Activated T-helper 1 cell treated with anti-CD3 and anti-CD28 coated beads, Interleukin-12 subunit alpha, Interleukin-12 subunit beta, Interleukin-2, Interleukin-4 antibody, amounts not matched to agents 30 ng/mL and 10 ng/mL and 1 ng/mL, durations not matched to agents 14 hours and 24 hours and 36 hours (primary cell): ENCODE results near the gene SLIT3. TPM values are rescaled to one million over a fixed set of nuclear protein-coding genes. Genes with fewer than 3 reads are reported as not detected.

Experiments used
- DNase-seq: peaks from one replicate; pipeline ENCODE4 v3.0.0; 2021; ENCODE audit warnings: low spot score
- H3K27ac Mint-ChIP-seq: one replicate; pipeline ENCODE4 v1.8.0; 2021; ENCODE audit warnings: mild to moderate bottlenecking, mixed read lengths
- H3K27me3 Mint-ChIP-seq: one replicate; pipeline ENCODE4 v1.8.0; 2022; ENCODE audit warnings: mild to moderate bottlenecking, moderate library complexity, mixed read lengths; ENCODE audit not compliant: insufficient read depth
- H3K36me3 Mint-ChIP-seq: one replicate; pipeline ENCODE4 v1.8.0; 2021; ENCODE audit warnings: low read depth, mixed read lengths
- H3K4me1 Mint-ChIP-seq: one replicate; pipeline ENCODE4 v1.8.0; 2021; ENCODE audit warnings: low read depth, mixed read lengths
- H3K4me3 Mint-ChIP-seq: one replicate; pipeline ENCODE4 v1.8.0; 2021; ENCODE audit warnings: mild to moderate bottlenecking, moderate library complexity, mixed read lengths
- H3K9me3 Mint-ChIP-seq: one replicate; pipeline ENCODE4 v1.8.0; 2021; ENCODE audit warnings: mixed read lengths
- intact Hi-C: fragments of 100-400 bp; cut with micrococcal nuclease; formaldehyde crosslinking; loops from one replicate; pipeline ENCODE4 v1.15.1; 2024
- total RNA-seq: library from RNA; stranded (reverse); gene quantifications from 2 replicates; pipeline ENCODE4 v1.2.3, GENCODE V29; 2022

Gene SLIT3
- total RNA-seq, 1 donor from 2014 or later = 0.03 TPM

DNA sequence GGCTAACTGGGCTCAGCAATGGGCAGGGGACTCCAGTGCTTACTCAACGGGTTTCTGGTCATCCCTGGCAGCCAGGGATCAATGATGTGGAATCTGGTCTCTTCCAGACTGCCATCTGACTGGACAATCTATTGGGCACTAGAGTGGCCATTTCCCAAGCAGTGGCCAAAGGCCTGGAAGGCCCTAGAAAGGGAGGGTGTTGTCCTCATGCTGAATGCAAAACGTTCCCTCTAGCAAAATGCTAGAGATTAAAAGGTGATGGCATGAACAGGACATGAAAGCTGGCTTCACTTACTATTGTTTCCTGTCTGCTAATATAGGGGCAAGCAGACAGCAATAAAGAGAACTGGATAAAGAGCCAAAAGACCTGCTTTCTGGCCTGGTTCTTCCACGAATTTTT, 467.6 kb downstream of the SLIT3 start:
- H3K9me3 Mint-ChIP-seq = no peaks in the 10 kb centered on the region
- DNase-seq = no peak
- H3K27ac Mint-ChIP-seq = no peak overlapping the region
- no peak overlapping the region for H3K4me3 Mint-ChIP-seq
- peaks cover 10% of the 10 kb centered on the region for H3K27me3 Mint-ChIP-seq
- H3K36me3 Mint-ChIP-seq = no peaks in the 10 kb centered on the region
- peaks cover 15% of the 10 kb centered on the region for H3K4me1 Mint-ChIP-seq
- intact Hi-C loops = no loop called here

DNA sequence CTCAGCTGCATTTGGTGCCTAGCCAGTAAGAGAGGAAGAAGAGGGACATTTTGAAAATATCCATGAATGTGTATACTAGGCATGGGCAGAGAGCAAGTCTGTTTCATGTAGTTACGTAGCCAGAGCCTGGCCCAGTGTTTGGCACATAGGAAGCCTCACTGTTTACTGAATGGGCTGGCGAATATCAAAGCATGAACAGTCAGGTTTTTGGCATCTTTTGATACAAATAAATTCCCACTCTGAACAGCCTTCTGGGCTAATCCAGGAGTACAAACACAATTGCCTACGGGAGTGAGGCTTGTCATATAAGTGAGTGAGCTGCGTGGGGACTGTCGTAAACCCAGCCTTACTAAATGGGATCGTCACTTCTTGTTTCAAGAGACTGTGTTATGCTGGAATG, 468.6 kb downstream of the SLIT3 start:
- H3K27ac Mint-ChIP-seq = no peak overlapping the region
- peaks cover 10% of the 10 kb centered on the region for H3K27me3 Mint-ChIP-seq
- H3K4me1 Mint-ChIP-seq = peaks cover 15% of the 10 kb centered on the region
- H3K4me3 Mint-ChIP-seq = no peak overlapping the region
- H3K36me3 Mint-ChIP-seq = no peaks in the 10 kb centered on the region
- no peaks in the 10 kb centered on the region for H3K9me3 Mint-ChIP-seq
- no peak for DNase-seq
- intact Hi-C loops = no loop called here

DNA sequence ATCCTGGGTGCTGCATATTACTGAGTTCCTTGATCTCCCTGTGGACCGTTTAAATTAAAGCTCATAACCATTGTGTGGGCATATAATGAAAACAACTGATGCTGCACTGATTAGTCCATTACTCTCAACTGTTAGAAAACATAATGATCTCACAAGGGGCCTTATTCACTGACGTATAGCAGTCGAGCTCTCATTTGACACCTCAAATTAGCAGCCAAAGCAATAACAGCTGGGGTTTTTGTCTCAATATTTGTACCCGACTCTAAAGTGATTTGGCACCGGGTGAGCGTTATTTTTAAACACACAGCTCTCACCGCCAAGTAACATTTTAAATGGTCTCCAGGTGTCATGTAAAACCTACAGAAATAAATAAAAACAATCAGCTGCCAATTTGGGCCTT, 469.6 kb downstream of the SLIT3 start:
- Mint-ChIP-seq H3K9me3 (no peaks in the 10 kb centered on the region), H3K4me1 (peaks cover 6% of the 10 kb centered on the region), H3K27me3 (peaks cover 11% of the 10 kb centered on the region), H3K36me3 (no peaks in the 10 kb centered on the region), H3K27ac (no peak overlapping the region), H3K4me3 (no peak overlapping the region)
- DNase-seq = no peak
- intact Hi-C loops = no loop called here

DNA sequence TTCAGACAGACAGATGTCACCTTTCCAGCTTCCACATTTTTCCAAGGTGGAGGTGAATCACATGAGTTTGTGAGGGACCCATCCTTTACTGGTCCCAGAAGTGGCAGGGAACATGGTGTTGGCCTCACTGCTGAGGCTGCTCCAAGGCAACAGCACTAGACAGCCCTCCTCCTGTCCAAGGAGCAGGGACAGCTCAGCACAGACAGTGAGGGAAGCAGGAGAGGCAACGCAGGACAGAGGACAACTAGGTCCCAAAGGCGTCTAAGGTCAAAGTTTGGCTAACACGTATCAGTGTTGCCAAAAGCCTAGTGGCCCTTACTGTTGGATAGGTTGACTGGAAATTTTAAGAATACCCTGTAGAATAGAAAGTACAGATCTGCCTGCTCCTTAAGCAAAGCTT, 470.1 kb downstream of the SLIT3 start:
- Mint-ChIP-seq H3K4me3 (no peak overlapping the region), H3K9me3 (no peaks in the 10 kb centered on the region), H3K27me3 (peaks cover 11% of the 10 kb centered on the region), H3K36me3 (no peaks in the 10 kb centered on the region), H3K4me1 (peaks cover under 1% of the 10 kb centered on the region), H3K27ac (no peak overlapping the region)
- DNase-seq = no peak
- intact Hi-C loops = no loop called here

DNA sequence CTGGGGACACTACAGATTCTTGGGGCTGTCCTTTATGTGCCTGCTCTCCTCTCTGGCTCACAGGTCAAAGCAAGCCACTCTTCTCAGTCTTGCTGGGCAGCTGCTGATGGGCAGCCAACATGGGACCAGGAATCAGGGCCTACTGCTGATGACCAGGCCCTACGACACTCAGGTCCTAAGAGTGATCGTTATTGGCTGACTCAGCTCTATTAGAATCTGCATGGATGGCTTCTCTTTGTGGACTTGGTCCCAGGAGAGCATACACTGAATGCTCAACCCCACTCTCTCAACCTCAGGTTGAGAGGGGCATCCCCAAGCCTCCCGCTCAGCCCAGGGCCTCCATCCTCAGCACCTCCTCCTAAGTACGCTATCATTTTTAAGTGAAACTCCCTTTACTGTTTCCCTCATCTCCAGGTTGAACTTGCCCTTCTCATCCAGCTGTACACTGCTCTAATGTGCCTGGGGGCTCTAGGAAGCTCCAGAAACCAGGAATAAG, 471.0 kb downstream of the SLIT3 start:
- no peaks in the 10 kb centered on the region for H3K36me3 Mint-ChIP-seq
- intact Hi-C loops = no loop called here
- no peaks in the 10 kb centered on the region for H3K9me3 Mint-ChIP-seq
- peaks cover 11% of the 10 kb centered on the region for H3K27me3 Mint-ChIP-seq
- H3K4me1 Mint-ChIP-seq = no peaks in the 10 kb centered on the region
- no peak for DNase-seq
- H3K27ac Mint-ChIP-seq = no peak overlapping the region
- no peak overlapping the region for H3K4me3 Mint-ChIP-seq

DNA sequence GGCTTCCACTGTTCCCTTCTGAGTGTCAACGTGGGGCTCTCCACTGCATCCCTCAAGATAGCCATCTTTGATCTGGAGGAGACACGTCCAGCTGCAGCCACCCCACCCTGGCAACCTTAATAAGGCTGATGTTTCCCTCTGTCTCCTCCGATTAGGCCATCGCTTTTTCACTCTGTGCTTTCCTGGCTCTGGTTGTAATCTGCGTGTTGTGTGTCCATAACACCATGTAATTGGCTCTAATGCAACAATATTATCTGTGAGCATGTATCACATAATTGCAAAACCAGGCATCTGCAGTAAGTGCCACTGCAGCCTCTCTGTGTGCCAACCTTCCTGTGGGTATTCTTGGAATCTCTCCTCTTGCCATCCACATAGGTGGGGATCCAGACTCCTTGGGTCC, 471.9 kb downstream of the SLIT3 start:
- intact Hi-C loops = no loop called here
- Mint-ChIP-seq H3K9me3 (no peaks in the 10 kb centered on the region), H3K27me3 (peaks cover 11% of the 10 kb centered on the region), H3K36me3 (no peaks in the 10 kb centered on the region), H3K4me3 (no peak overlapping the region), H3K27ac (no peak overlapping the region), H3K4me1 (no peaks in the 10 kb centered on the region)
- DNase-seq = no peak

DNA sequence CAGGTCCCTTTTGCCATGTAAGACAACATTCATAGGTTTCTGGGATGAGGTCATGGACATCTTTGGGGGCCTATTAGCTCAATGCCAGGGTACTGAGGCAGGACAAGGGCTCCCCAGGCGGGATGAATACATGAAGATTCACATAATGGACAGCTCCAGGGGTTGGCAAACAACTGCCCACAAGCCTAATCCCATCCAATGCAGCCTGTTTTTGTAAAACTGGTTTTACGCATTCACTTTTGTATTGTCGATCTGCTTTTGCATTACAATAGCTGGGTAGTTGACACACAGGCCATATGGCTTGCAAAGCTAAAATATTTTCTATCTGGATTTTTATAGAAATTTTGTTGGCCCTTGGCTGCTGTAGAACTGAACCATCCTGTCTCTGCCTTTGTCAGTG, 473.3 kb downstream of the SLIT3 start:
- Mint-ChIP-seq H3K36me3 (no peaks in the 10 kb centered on the region), H3K4me1 (peaks cover 7% of the 10 kb centered on the region), H3K27ac (no peak overlapping the region), H3K4me3 (no peak overlapping the region), H3K27me3 (peaks cover 9% of the 10 kb centered on the region), H3K9me3 (no peaks in the 10 kb centered on the region)
- intact Hi-C loops = no loop called here
- DNase-seq = no peak

DNA sequence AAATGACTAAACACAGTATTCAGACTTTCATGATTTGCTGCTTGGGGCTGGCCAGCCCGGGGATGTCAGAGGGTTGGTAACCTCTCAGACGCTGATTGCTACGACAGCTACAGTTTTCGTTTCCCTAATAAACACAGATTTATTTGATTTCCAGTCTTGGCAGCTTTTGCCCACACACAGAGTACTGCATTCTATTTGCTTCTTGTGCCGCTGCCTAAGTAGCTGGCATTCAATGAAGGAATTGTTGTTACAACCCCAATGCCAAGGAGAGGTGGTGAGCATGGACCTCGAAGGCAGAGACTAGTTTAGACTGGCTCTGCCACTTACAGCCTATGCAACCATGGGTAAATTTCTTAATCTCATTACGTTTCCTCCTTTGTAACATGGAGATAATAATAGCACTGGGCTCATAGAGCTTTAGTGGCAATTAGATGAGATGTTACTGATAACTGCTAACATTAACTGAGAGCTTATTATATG, 474.7 kb downstream of the SLIT3 start:
- no peaks in the 10 kb centered on the region for H3K9me3 Mint-ChIP-seq
- H3K27ac Mint-ChIP-seq = no peak overlapping the region
- H3K4me3 Mint-ChIP-seq = no peak overlapping the region
- H3K4me1 Mint-ChIP-seq = peaks cover 12% of the 10 kb centered on the region
- no peak for DNase-seq
- H3K27me3 Mint-ChIP-seq = peaks cover 8% of the 10 kb centered on the region
- intact Hi-C loops = no loop called here
- H3K36me3 Mint-ChIP-seq = no peaks in the 10 kb centered on the region

DNA sequence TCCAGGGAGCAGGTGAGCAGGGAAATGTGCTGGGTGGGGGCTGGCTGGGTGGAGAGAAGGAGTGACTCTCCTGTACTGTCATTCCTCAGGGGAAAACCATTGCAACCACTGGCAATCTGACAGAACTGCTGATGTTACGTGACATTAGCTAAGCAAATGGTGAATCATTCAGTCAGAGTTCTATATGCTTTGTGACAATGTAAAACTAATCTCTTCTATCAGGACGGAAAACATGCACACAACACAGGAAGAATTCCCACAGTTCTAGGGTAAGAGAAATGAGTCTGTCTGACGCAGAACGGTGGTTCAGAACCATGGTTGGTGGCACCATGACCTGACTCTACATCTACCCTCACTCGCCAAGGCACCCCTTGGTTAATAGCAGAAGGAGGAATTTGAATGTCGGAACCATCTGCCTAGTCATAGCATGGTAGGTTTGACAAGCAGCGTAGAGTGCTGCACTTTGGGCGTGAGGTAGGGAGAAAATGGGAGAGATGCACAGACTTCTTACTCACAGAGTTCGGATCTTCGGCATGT, 478.1 kb downstream of the SLIT3 start:
- Mint-ChIP-seq H3K4me3 (peak overlapping the region; percentile 1), H3K27me3 (peaks cover 7% of the 10 kb centered on the region), H3K27ac (peak overlapping the region; percentile 5), H3K4me1 (peaks cover 12% of the 10 kb centered on the region), H3K36me3 (no peaks in the 10 kb centered on the region), H3K9me3 (no peaks in the 10 kb centered on the region)
- intact Hi-C loops = loop anchor here (2.0 kb wide), 1 partner anchor 20 kb away; no protein-coding TSS in a partner anchor
- DNase-seq = no peak

DNA sequence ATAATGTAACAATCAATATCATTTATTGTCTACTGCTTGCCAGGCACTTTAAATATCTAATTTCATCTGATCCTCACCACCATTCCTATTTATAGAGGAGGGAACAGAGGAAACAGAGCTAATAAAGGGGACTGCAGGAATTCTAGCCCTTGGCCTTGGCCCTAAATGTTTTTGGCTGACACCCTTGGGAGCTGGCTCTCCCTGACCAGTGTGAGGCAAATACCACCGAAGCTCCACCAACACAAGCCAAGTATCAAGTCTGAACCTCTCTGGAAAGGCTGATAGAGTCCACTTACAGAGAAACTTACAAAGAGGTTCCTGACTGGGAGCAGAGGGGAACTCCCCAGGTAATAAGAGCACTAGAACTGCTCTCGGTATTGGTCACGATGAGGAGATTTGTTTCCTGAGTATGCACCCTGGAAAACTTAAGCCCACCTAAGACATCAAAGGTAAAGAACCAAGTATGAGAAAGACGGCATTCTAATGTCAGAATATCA, 478.6 kb downstream of the SLIT3 start:
- no peak for DNase-seq
- intact Hi-C loops = loop anchor here (2.0 kb wide), 1 partner anchor 19 kb away; no protein-coding TSS in a partner anchor
- no peaks in the 10 kb centered on the region for H3K36me3 Mint-ChIP-seq
- H3K27ac Mint-ChIP-seq = peak overlapping the region; percentile 5
- no peak overlapping the region for H3K4me3 Mint-ChIP-seq
- peaks cover 12% of the 10 kb centered on the region for H3K4me1 Mint-ChIP-seq
- peaks cover 7% of the 10 kb centered on the region for H3K27me3 Mint-ChIP-seq
- no peaks in the 10 kb centered on the region for H3K9me3 Mint-ChIP-seq

DNA sequence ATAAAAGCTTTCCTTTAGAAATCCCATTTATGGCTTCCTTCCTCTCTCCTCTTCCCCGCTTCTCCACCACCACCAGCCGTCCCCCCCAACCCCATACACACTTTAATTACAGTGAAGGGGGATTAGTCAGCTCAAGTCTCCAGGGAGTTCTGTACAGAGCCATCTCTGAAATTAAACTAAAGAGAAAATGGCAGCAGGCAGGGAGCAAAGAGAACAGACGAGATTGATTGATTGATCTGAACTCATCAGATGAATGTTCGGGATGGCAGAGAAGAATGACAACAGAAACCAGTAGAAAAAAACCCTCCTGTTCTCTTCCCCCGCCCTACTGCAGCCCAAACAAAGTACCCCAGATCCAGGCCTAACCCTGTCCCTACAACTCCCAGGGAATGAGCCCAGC, 480.1 kb downstream of the SLIT3 start:
- H3K36me3 Mint-ChIP-seq = no peaks in the 10 kb centered on the region
- no peak overlapping the region for H3K4me3 Mint-ChIP-seq
- no peak for DNase-seq
- peaks cover 12% of the 10 kb centered on the region for H3K4me1 Mint-ChIP-seq
- no peak overlapping the region for H3K27ac Mint-ChIP-seq
- no peaks in the 10 kb centered on the region for H3K9me3 Mint-ChIP-seq
- peaks cover 6% of the 10 kb centered on the region for H3K27me3 Mint-ChIP-seq
- intact Hi-C loops = no loop called here

DNA sequence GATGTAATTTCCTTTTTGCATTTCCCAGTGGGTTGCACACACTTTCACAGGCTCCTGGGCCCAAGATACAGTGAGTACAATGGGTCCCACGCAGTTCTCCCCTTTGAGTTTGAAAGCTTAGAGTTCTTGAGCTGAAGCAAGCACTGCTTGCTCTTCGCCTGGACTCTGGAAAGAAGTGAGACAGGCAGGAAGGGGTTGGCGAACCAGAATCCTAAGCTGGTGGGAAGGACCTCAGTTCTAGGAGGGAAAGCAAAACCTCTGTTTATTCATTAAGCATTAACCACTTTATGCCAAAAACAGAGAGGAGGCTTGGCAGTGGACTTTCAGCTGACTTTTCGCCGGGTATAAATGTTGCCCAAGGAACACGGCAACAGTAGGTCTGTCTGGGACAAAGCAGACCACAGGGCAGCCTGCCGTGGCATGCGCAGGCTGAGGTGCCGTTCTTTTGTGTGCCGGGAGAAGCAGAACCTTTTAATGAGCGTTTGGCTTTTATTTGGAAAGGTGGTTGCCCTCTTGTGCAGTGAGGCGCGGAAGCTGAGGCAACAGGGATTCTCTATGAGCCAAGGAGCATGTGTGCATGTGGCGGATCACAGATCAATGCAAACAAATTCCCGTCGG, 481.8 kb downstream of the SLIT3 start:
- Mint-ChIP-seq H3K9me3 (no peaks in the 10 kb centered on the region), H3K27me3 (peaks cover 4% of the 10 kb centered on the region), H3K36me3 (no peaks in the 10 kb centered on the region), H3K4me1 (peaks cover 12% of the 10 kb centered on the region), H3K27ac (no peak overlapping the region), H3K4me3 (no peak overlapping the region)
- intact Hi-C loops = no loop called here
- DNase-seq = no peak

DNA sequence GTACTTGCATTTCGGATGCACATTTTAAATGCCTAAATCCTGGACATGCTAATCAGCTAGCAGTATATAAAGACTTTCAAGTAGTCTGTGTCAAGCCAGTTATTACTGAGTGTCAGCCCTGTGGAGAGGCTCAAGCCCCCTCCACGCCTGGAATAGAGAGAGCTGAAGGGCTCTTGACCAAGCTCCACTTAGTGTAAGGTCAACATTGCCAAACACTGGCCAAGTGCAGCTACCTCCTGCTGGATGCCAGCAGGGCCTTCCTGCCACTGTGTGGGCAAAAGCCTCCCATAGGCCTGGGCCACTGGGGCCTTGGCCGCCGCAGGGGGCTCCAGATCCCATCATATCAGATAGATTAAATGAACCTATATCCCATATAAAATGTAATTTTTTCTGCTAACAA, 482.4 kb downstream of the SLIT3 start:
- DNase-seq = no peak
- Mint-ChIP-seq H3K4me3 (no peak overlapping the region), H3K4me1 (peaks cover 12% of the 10 kb centered on the region), H3K27ac (no peak overlapping the region), H3K9me3 (no peaks in the 10 kb centered on the region), H3K27me3 (peaks cover 4% of the 10 kb centered on the region), H3K36me3 (no peaks in the 10 kb centered on the region)
- intact Hi-C loops = no loop called here
